GM23338 (cell line): ENCODE data around the gene HGS. TPM values are rescaled to one million over a fixed set of nuclear protein-coding genes. Genes with fewer than 3 reads are reported as not detected.

Source experiments
- microRNA-seq: library from miRNA; unstranded; fragments of <30 nt; microRNA quantifications from one replicate; pipeline ENCODE4, GENCODE V29; 2017
- polyA plus RNA-seq: library from polyadenylated mRNA; unstranded; fragments of >200 nt; fragmentation: Nextera tagmentation; extraction: Ambion mirVana; gene quantifications from 2 replicates; pipeline ENCODE4 v1.2.1, GENCODE V29; 2016
- small RNA-seq: library from RNA; depleted of rRNA; stranded (forward); fragments of <200 nt; gene quantifications from one replicate; pipeline ENCODE3, GENCODE V24; 2014; ENCODE audit warnings: low replicate concordance
- total RNA-seq: library from RNA; depleted of rRNA; stranded (reverse); fragments of >200 nt; shearing (Covaris generic); gene quantifications from 2 replicates; pipeline ENCODE4 v1.2.3, GENCODE V29; 2014; rRNA removed

Gene HGS
- total and polyA plus RNA-seq, 2 experiments from 2014 or later: 59.0 to 90.2 TPM

Small RNA genes within 50 kb of the gene (microRNA-seq; reads per million reads assigned to microRNA genes)
- not detected for gene MIR6786

Small RNA genes within 50 kb of the gene (small RNA-seq; reads per million reads assigned to genes)
- gene MIR6786: not detected

Other genes with a start within 250 kb of the HGS start
- 4,739 and 4,954 TPM in 2 replicates for gene ACTG1, start 171.2 kb upstream of the HGS start, total RNA-seq
- 1,867 and 1,896 TPM in 2 replicates for gene ACTG1, start 171.2 kb upstream of the HGS start, polyA plus RNA-seq
- gene FSCN2, start 155.6 kb upstream of the HGS start, total RNA-seq: 1.6 TPM in 1 of 2 replicates, not detected in the other
- 0.13 TPM in 1 of 2 replicates, not detected in the other for gene FSCN2, start 155.6 kb upstream of the HGS start, polyA plus RNA-seq
- gene FAAP100, start 131.7 kb upstream of the HGS start, total RNA-seq: 50.5 and 52.8 TPM in 2 replicates
- 16.0 and 16.2 TPM in 2 replicates for gene FAAP100, start 131.7 kb upstream of the HGS start, polyA plus RNA-seq
- 54.3 and 79.1 TPM in 2 replicates for gene NPLOC4, start 46.9 kb upstream of the HGS start, total RNA-seq
- gene NPLOC4, start 46.9 kb upstream of the HGS start, polyA plus RNA-seq: 23.0 and 24.1 TPM in 2 replicates
- gene TSPAN10, start 46.8 kb upstream of the HGS start, total RNA-seq: 0.31 and 0.66 TPM in 2 replicates
- gene TSPAN10, start 46.8 kb upstream of the HGS start, polyA plus RNA-seq: 1.2 and 1.5 TPM in 2 replicates
- gene PDE6G, start 27.5 kb upstream of the HGS start, total RNA-seq: 4.0 and 5.5 TPM in 2 replicates
- gene PDE6G, start 27.5 kb upstream of the HGS start, polyA plus RNA-seq: 9.0 and 11.4 TPM in 2 replicates
- 46.0 and 76.2 TPM in 2 replicates for gene OXLD1, start 17.4 kb upstream of the HGS start, total RNA-seq
- 64.9 and 73.0 TPM in 2 replicates for gene OXLD1, start 17.4 kb upstream of the HGS start, polyA plus RNA-seq
- gene CCDC137, start 17.3 kb upstream of the HGS start, total RNA-seq: 22.3 and 26.1 TPM in 2 replicates
- gene CCDC137, start 17.3 kb upstream of the HGS start, polyA plus RNA-seq: 69.3 and 73.4 TPM in 2 replicates
- 41.3 and 54.9 TPM in 2 replicates for gene ARL16, start 214 bp upstream of the HGS start, total RNA-seq
- gene ARL16, start 214 bp upstream of the HGS start, polyA plus RNA-seq: 39.6 and 40.4 TPM in 2 replicates
- 50.9 and 53.2 TPM in 2 replicates for gene MRPL12, start 19.4 kb downstream of the HGS start, total RNA-seq
- 140 and 153 TPM in 2 replicates for gene MRPL12, start 19.4 kb downstream of the HGS start, polyA plus RNA-seq
- 37.1 and 47.4 TPM in 2 replicates for gene SLC25A10, start 28.3 kb downstream of the HGS start, total RNA-seq
- gene SLC25A10, start 28.3 kb downstream of the HGS start, polyA plus RNA-seq: 25.7 TPM in 2 replicates
- 0.17 and 0.31 TPM in 2 replicates for gene GCGR, start 120.1 kb downstream of the HGS start, total RNA-seq
- 0.23 and 0.92 TPM in 2 replicates for gene GCGR, start 120.1 kb downstream of the HGS start, polyA plus RNA-seq
- gene MCRIP1, start 149.3 kb downstream of the HGS start, total RNA-seq: 85.2 and 110 TPM in 2 replicates
- 99.5 and 101 TPM in 2 replicates for gene MCRIP1, start 149.3 kb downstream of the HGS start, polyA plus RNA-seq
- not detected in 2 replicates for gene PPP1R27, start 151.0 kb downstream of the HGS start, total RNA-seq
- 0.40 and 0.65 TPM in 2 replicates for gene PPP1R27, start 151.0 kb downstream of the HGS start, polyA plus RNA-seq
- 418 and 620 TPM in 2 replicates for gene P4HB, start 176.5 kb downstream of the HGS start, total RNA-seq
- 206 and 209 TPM in 2 replicates for gene P4HB, start 176.5 kb downstream of the HGS start, polyA plus RNA-seq
- gene ARHGDIA, start 187.3 kb downstream of the HGS start, total RNA-seq: 80.1 and 125 TPM in 2 replicates
- 140 and 152 TPM in 2 replicates for gene ARHGDIA, start 187.3 kb downstream of the HGS start, polyA plus RNA-seq
- 236 TPM in 2 replicates for gene ALYREF, start 207.6 kb downstream of the HGS start, total RNA-seq
- gene ALYREF, start 207.6 kb downstream of the HGS start, polyA plus RNA-seq: 36.5 and 54.3 TPM in 2 replicates
- 149 and 188 TPM in 2 replicates for gene ANAPC11, start 207.7 kb downstream of the HGS start, total RNA-seq
- 498 and 517 TPM in 2 replicates for gene ANAPC11, start 207.7 kb downstream of the HGS start, polyA plus RNA-seq
- 0.93 and 3.8 TPM in 2 replicates for gene NPB, start 218.2 kb downstream of the HGS start, total RNA-seq
- gene NPB, start 218.2 kb downstream of the HGS start, polyA plus RNA-seq: 2.7 and 3.6 TPM in 2 replicates
- gene PCYT2, start 227.4 kb downstream of the HGS start, total RNA-seq: 65.2 and 82.9 TPM in 2 replicates
- gene PCYT2, start 227.4 kb downstream of the HGS start, polyA plus RNA-seq: 50.9 and 51.6 TPM in 2 replicates
- 20.8 and 29.7 TPM in 2 replicates for gene SIRT7, start 234.2 kb downstream of the HGS start, total RNA-seq
- 16.3 and 17.1 TPM in 2 replicates for gene SIRT7, start 234.2 kb downstream of the HGS start, polyA plus RNA-seq
- 32.0 and 33.4 TPM in 2 replicates for gene MAFG, start 243.7 kb downstream of the HGS start, total RNA-seq
- 17.2 and 21.7 TPM in 2 replicates for gene MAFG, start 243.7 kb downstream of the HGS start, polyA plus RNA-seq